ENCODE results near the gene ABR. TPM values are rescaled to one million over a fixed set of nuclear protein-coding genes. Genes with fewer than 3 reads are reported as not detected.

The ABR gene
- total RNA-seq, 5 donors from 2014 or later (not counting 1 experiment from before 2014, with no cell fraction given): 89.4 to 165 (median 125) TPM

DNA sequence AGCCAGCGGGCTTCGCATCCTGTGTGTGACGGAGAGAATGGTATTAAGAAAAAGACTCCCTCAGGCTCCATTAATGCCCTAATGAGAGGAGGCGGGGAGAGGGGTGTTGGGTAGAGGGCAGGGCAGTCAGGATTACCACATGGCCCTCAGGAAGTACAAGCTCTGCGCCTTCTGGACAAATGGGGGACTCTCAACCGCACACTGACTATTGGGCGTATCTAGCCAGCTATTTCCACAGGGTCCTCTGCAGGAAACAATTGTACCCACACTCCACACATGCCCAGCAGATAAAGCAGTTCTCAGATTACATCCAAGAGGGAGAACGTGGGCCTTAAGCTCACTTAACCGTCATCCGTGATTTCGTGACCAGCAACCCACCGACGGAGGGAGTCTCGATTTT, 214.9 kb downstream of the ABR start:
- no peak for DNase-seq
- H3K27ac ChIP-seq (ENCODE audit: low read length): no peak overlapping the region
- no peaks in the 10 kb centered on the region for H3K36me3 ChIP-seq (ENCODE audit: control insufficient read depth in 2 of 2, extremely low read depth in 1 of 2, insufficient read depth in 1 of 2, low read length in 1 of 2)
- H3K9me3 ChIP-seq: no peaks in the 10 kb centered on the region
- ChIA-PET POLR2A (no interaction called here), CTCF (no interaction called here)
- no peak overlapping the region for H3K27ac Mint-ChIP-seq
- H3K27me3 ChIP-seq (replicated peaks in 1 of 2; ENCODE audit: control insufficient read depth in 2 of 2, extremely low read depth in 1 of 2, insufficient read depth in 2 of 2, low read length in 1 of 2): peaks cover 0 to 43% of the 10 kb centered on the region in 2 experiments
- WGBS (ENCODE audit: insufficient coverage): 66% methylated on average over 6 of the region's 14 CpGs
- H3K4me1 ChIP-seq (ENCODE audit: control insufficient read depth in 1 of 2, extremely low read depth in 1 of 2, insufficient read depth in 2 of 2, low read length in 2 of 2): no peaks in the 10 kb centered on the region
- peaks cover 42 to 48% of the 10 kb centered on the region in 2 donors for H3K27me3 Mint-ChIP-seq
- H3K36me3 Mint-ChIP-seq: no peaks in the 10 kb centered on the region
- ATAC-seq (replicated peaks in 1 of 4): no peak
- no peak overlapping the region for H3K4me3 ChIP-seq (ENCODE audit: control insufficient read depth in 1 of 2, extremely low read depth in 1 of 2, low read length in 1 of 2)
- no peak overlapping the region for H3K4me3 Mint-ChIP-seq
- H3K9me3 Mint-ChIP-seq: no peaks in the 10 kb centered on the region
- H3K4me1 Mint-ChIP-seq: peaks cover under 1 to 3% (median 3%) of the 10 kb centered on the region in 3 donors

DNA sequence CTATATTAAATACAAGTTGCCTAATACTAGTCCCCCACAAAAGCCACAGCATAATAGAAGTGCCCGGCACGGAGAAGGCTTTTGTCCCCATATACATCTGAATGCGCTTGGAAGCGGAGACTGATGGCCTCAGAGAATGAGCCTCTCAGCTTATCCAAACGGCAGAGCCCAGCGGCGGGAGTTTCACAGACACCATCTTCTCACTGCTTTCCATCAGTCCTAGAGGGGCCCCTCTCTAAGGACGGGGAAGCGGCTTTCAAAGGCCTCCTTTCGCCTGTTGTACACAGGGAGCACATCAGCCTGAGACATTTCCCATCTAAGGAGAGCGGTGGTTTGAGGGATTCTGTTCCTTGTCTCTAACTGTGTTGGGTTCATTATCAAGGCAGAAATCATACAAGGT, 217.1 kb downstream of the ABR start:
- H3K27ac Mint-ChIP-seq: no peak overlapping the region
- Histone ChIP-seq H3K4me3 (ENCODE audit: control insufficient read depth in 1 of 2, extremely low read depth in 1 of 2, low read length in 1 of 2) (no peak overlapping the region), H3K4me1 (ENCODE audit: control insufficient read depth in 1 of 2, extremely low read depth in 1 of 2, insufficient read depth in 2 of 2, low read length in 2 of 2) (no peaks in the 10 kb centered on the region), H3K27me3 (replicated peaks in 1 of 2; ENCODE audit: control insufficient read depth in 2 of 2, extremely low read depth in 1 of 2, insufficient read depth in 2 of 2, low read length in 1 of 2) (peaks cover 0 to 39% of the 10 kb centered on the region in 2 experiments), H3K9me3 (no peaks in the 10 kb centered on the region), H3K27ac (ENCODE audit: low read length) (no peak overlapping the region), H3K36me3 (ENCODE audit: control insufficient read depth in 2 of 2, extremely low read depth in 1 of 2, insufficient read depth in 1 of 2, low read length in 1 of 2) (no peaks in the 10 kb centered on the region)
- CTCF ChIA-PET: no interaction called here
- H3K4me1 Mint-ChIP-seq: no peaks in the 10 kb centered on the region
- POLR2A ChIA-PET: no interaction called here
- no peak overlapping the region for H3K4me3 Mint-ChIP-seq
- 83% methylated on average over 5 of the region's 11 CpGs for WGBS (ENCODE audit: insufficient coverage)
- H3K27me3 Mint-ChIP-seq: peaks cover 20 to 29% of the 10 kb centered on the region in 2 donors
- no peak for ATAC-seq (replicated peaks in 1 of 4)
- no peaks in the 10 kb centered on the region for H3K36me3 Mint-ChIP-seq
- H3K9me3 Mint-ChIP-seq: no peaks in the 10 kb centered on the region
- DNase-seq: no peak

DNA sequence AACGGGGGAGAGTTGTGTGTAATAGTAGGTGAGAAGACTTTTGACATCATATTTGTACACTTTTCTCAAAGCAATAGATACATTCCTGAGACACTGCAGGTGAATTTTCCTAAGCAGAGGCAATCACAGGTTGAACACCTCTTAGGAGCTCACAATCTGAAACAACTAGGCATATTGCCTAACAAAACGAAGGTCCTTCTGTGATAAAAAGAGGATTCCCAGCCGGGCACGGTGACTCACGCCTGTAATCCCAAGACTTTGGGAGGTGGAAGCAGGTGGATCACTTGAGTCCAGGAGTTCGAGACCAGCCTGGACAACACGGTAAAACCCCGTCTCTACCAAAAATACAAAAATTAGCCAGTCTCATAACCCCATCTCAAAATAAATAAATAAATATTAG, 217.6 kb downstream of the ABR start:
- Mint-ChIP-seq H3K27me3 (peaks cover 16 to 26% of the 10 kb centered on the region in 2 donors), H3K9me3 (no peaks in the 10 kb centered on the region), H3K36me3 (no peaks in the 10 kb centered on the region), H3K4me3 (no peak overlapping the region), H3K27ac (no peak overlapping the region), H3K4me1 (no peaks in the 10 kb centered on the region)
- no peaks in the 10 kb centered on the region for H3K4me1 ChIP-seq (ENCODE audit: control insufficient read depth in 1 of 2, extremely low read depth in 1 of 2, insufficient read depth in 2 of 2, low read length in 2 of 2)
- H3K27ac ChIP-seq (ENCODE audit: low read length): no peak overlapping the region
- no CpG with 5 or more reads among the region's 8 CpGs for WGBS (ENCODE audit: insufficient coverage)
- H3K4me3 ChIP-seq (ENCODE audit: control insufficient read depth in 1 of 2, extremely low read depth in 1 of 2, low read length in 1 of 2): no peak overlapping the region
- peaks cover 0 to 40% of the 10 kb centered on the region in 2 experiments for H3K27me3 ChIP-seq (replicated peaks in 1 of 2; ENCODE audit: control insufficient read depth in 2 of 2, extremely low read depth in 1 of 2, insufficient read depth in 2 of 2, low read length in 1 of 2)
- H3K9me3 ChIP-seq: no peaks in the 10 kb centered on the region
- ATAC-seq (replicated peaks in 1 of 4): no peak
- no peak for DNase-seq
- POLR2A ChIA-PET: no interaction called here
- no peaks in the 10 kb centered on the region for H3K36me3 ChIP-seq (ENCODE audit: control insufficient read depth in 2 of 2, extremely low read depth in 1 of 2, insufficient read depth in 1 of 2, low read length in 1 of 2)
- CTCF ChIA-PET: no interaction called here

DNA sequence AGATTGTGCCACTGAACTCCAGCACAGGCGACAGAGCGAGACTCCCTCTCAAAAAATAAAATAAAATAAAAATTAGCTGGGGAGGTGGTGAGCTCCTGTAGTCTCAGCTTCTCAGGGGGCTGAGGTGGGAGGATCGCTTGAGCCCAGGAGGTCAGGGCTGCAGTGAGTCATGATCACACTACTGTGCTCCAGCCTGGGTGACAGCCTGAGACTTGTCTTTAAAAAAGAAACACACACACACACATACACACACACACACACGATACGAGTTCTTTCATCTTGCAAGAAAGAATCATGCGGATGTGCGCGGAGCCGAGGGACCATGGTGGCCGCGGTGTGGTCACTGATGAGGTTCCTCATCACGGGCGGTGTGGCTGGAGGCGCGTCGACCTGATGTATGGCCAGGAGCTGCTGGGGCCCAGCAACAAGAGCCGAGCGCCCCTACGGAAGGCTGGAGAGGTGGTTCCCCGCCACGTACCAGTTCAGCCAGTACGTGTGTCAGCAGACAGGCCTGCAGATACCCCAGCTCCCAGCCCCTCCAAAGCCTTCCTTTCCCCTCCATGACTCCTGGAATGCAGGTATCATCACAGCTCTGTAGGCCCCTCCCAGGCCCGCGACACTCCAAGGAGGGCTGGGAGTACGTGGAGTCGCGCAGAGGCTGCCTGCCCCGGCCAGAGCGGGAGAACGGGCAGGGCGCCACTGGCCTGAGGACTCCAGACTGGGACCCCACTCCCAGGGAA, 220.9 kb downstream of the ABR start:
- Histone ChIP-seq H3K27ac (ENCODE audit: low read length) (no peak overlapping the region), H3K4me3 (ENCODE audit: control insufficient read depth in 1 of 2, extremely low read depth in 1 of 2, low read length in 1 of 2) (no peak overlapping the region), H3K36me3 (ENCODE audit: control insufficient read depth in 2 of 2, extremely low read depth in 1 of 2, insufficient read depth in 1 of 2, low read length in 1 of 2) (no peaks in the 10 kb centered on the region), H3K9me3 (no peaks in the 10 kb centered on the region), H3K4me1 (ENCODE audit: control insufficient read depth in 1 of 2, extremely low read depth in 1 of 2, insufficient read depth in 2 of 2, low read length in 2 of 2) (no peaks in the 10 kb centered on the region), H3K27me3 (replicated peaks in 1 of 2; ENCODE audit: control insufficient read depth in 2 of 2, extremely low read depth in 1 of 2, insufficient read depth in 2 of 2, low read length in 1 of 2) (peaks cover 0 to 19% of the 10 kb centered on the region in 2 experiments)
- ChIA-PET CTCF (no interaction called here), POLR2A (no interaction called here)
- ATAC-seq (replicated peaks in 1 of 4) (no peak), DNase-seq (no peak)
- WGBS (ENCODE audit: insufficient coverage): 82% methylated on average over 24 of the region's 31 CpGs
- no peaks in the 10 kb centered on the region for H3K36me3 Mint-ChIP-seq
- H3K4me1 Mint-ChIP-seq: no peaks in the 10 kb centered on the region
- no peak overlapping the region for H3K27ac Mint-ChIP-seq
- H3K27me3 Mint-ChIP-seq: peaks cover 11 to 14% of the 10 kb centered on the region in 2 donors
- no peak overlapping the region for H3K4me3 Mint-ChIP-seq
- H3K9me3 Mint-ChIP-seq: no peaks in the 10 kb centered on the region

DNA sequence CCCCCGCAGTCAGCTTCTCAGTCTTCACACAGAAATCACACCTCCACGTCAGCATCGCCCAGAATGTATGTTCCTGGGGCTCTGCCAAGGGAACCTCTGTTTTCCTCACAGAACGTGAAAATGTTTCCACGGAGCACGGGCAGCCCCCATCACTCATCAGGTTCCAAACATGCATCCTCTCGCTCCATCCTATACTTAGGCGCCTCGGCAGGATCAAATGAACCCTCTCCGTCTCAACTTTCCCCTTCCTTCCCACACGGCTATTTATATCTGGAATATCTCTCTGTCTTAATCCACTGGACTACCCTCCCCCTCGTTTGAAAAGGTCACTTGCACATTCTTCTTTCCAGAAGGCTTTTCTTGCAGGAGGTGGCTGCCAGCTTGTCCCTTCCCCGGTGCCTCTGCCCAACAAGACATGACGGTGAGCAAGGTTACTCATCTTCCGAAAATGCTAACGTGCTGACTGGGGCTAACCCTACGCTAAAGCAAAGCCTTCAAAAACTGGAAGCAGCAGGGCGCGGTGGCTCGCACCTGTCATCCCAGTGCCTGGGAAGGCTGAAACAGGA, 221.8 kb downstream of the ABR start:
- Histone ChIP-seq H3K9me3 (no peaks in the 10 kb centered on the region), H3K36me3 (ENCODE audit: control insufficient read depth in 2 of 2, extremely low read depth in 1 of 2, insufficient read depth in 1 of 2, low read length in 1 of 2) (no peaks in the 10 kb centered on the region), H3K27ac (ENCODE audit: low read length) (no peak overlapping the region), H3K27me3 (replicated peaks in 1 of 2; ENCODE audit: control insufficient read depth in 2 of 2, extremely low read depth in 1 of 2, insufficient read depth in 2 of 2, low read length in 1 of 2) (peaks cover 0 to 15% of the 10 kb centered on the region in 2 experiments), H3K4me3 (ENCODE audit: control insufficient read depth in 1 of 2, extremely low read depth in 1 of 2, low read length in 1 of 2) (no peak overlapping the region), H3K4me1 (ENCODE audit: control insufficient read depth in 1 of 2, extremely low read depth in 1 of 2, insufficient read depth in 2 of 2, low read length in 2 of 2) (no peaks in the 10 kb centered on the region)
- 82% methylated on average over 20 of the region's 20 CpGs for WGBS (ENCODE audit: insufficient coverage)
- Mint-ChIP-seq H3K4me3 (no peak overlapping the region), H3K36me3 (no peaks in the 10 kb centered on the region), H3K4me1 (no peaks in the 10 kb centered on the region), H3K27ac (no peak overlapping the region), H3K9me3 (no peaks in the 10 kb centered on the region), H3K27me3 (peaks cover 11 to 12% of the 10 kb centered on the region in 2 donors)
- POLR2A ChIA-PET: no interaction called here
- ATAC-seq (replicated peaks in 1 of 4) (no peak), DNase-seq (no peak)
- CTCF ChIA-PET: no interaction called here

DNA sequence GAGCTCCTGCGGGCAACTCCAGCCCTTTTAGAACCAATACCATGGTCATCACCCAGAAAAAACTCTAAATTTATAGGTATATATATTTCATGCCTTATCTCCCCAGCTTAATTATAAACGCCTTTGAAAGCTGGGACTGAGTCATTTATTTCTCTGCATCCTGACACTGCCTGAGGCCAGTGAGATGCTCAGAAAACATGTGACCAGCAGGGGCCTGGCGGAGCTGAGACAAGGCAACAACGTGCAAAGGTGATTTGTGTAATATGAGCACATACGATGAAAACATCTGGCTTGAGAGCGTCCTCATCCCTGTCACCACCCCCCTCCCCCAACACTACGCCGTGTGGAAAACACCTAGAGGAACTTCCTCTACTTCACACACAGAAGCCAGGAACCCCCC, 222.9 kb downstream of the ABR start:
- H3K4me3 Mint-ChIP-seq: no peak overlapping the region
- Histone ChIP-seq H3K4me1 (ENCODE audit: control insufficient read depth in 1 of 2, extremely low read depth in 1 of 2, insufficient read depth in 2 of 2, low read length in 2 of 2) (peaks cover 0 to 2% of the 10 kb centered on the region in 2 experiments), H3K36me3 (ENCODE audit: control insufficient read depth in 2 of 2, extremely low read depth in 1 of 2, insufficient read depth in 1 of 2, low read length in 1 of 2) (no peaks in the 10 kb centered on the region), H3K27me3 (replicated peaks in 1 of 2; ENCODE audit: control insufficient read depth in 2 of 2, extremely low read depth in 1 of 2, insufficient read depth in 2 of 2, low read length in 1 of 2) (peaks cover 0 to 16% of the 10 kb centered on the region in 2 experiments), H3K4me3 (ENCODE audit: control insufficient read depth in 1 of 2, extremely low read depth in 1 of 2, low read length in 1 of 2) (no peak overlapping the region), H3K27ac (ENCODE audit: low read length) (no peak overlapping the region), H3K9me3 (no peaks in the 10 kb centered on the region)
- DNase-seq: no peak
- H3K27ac Mint-ChIP-seq: no peak overlapping the region
- H3K4me1 Mint-ChIP-seq: no peaks in the 10 kb centered on the region
- ChIA-PET POLR2A (no interaction called here), CTCF (no interaction called here)
- ATAC-seq (replicated peaks in 1 of 4): no peak
- no peaks in the 10 kb centered on the region for H3K9me3 Mint-ChIP-seq
- H3K36me3 Mint-ChIP-seq: no peaks in the 10 kb centered on the region
- 58% methylated on average over 2 of the region's 8 CpGs for WGBS (ENCODE audit: insufficient coverage)
- H3K27me3 Mint-ChIP-seq: peaks cover 10 to 12% of the 10 kb centered on the region in 2 donors
